Measurements from ENCODE around the gene THRAP3. TPM values are rescaled to one million over a fixed set of nuclear protein-coding genes. Genes with fewer than 3 reads are reported as not detected.
A peak's percentile ranks its signal among the peaks of the same experiment; 100 is the strongest.

Gene THRAP3
- total RNA-seq, 2 experiments from 2014 or later: 142 to 167 TPM

GRCh38 chr1:36274201-36274600, 50.0 kb downstream of the THRAP3 start:
- Mint-ChIP-seq H3K27me3 (no peaks in the 10 kb centered on the region), H3K4me1 (peaks cover 8% of the 10 kb centered on the region), H3K27ac (peak overlapping the region; percentile 19), H3K36me3 (ENCODE audit: low read depth) (peaks cover 14% of the 10 kb centered on the region), H3K4me3 (no peak overlapping the region), H3K9me3 (no peaks in the 10 kb centered on the region)
- ChIA-PET CTCF (interaction anchor here (0.8 to 1.6 kb wide), 2 partner anchors 11 to 20 kb away, joined by 3 to 11 read pairs; no protein-coding TSS in a partner anchor), POLR2A (interaction anchor here (0.6 kb wide), 1 partner anchor 37 kb away, joined by 3 read pairs; no protein-coding TSS in a partner anchor)
- DNase-seq: no peak

- DNase-seq: no peak
- Mint-ChIP-seq H3K4me3 (no peak overlapping the region), H3K9me3 (no peaks in the 10 kb centered on the region), H3K36me3 (ENCODE audit: low read depth) (peaks cover 9% of the 10 kb centered on the region), H3K27me3 (no peaks in the 10 kb centered on the region), H3K27ac (peak overlapping the region; percentile 25), H3K4me1 (peaks cover 22% of the 10 kb centered on the region)
- CTCF ChIA-PET: no interaction called here
- POLR2A ChIA-PET: no interaction called here
These were observed 52.4 kb downstream of the THRAP3 start for GRCh38 chr1:36276688-36277087.

DNA sequence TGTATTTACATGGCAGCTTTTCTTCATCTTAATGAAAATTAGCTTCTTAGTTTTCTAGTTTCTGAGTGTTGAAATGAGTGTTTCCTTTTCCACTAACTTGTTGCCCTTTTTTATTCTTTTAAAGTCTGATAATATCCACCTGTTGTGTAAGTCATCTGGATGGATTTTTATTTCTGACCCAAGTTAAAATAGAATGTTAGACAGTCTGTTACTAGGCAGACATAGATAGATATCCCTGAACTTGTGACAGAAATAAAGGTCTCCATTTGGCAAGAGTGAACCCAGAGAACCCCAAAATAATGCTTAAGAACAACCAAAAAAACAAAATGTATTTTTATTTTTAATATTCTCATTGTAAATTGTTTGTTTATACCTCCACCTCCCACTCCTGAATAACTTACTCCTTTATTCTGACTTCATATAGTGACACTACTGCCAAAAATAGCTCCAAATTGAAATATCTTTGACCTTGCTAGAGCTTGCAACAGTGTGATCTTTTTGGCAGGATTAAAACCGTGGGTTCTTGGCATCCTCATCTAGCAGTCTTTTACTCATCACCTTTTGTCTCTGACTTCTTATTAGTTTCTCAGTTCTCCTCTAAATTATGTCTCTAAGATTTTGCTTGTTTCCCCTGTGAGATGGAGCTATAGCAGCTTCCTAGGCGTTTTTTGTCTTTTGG, 55.0 kb downstream of the THRAP3 start:
- DNase-seq: no peak
- Mint-ChIP-seq H3K9me3 (no peaks in the 10 kb centered on the region), H3K36me3 (ENCODE audit: low read depth) (peaks cover 16% of the 10 kb centered on the region), H3K4me3 (no peak overlapping the region), H3K27me3 (no peaks in the 10 kb centered on the region), H3K4me1 (peaks cover 18% of the 10 kb centered on the region), H3K27ac (no peak overlapping the region)
- ChIA-PET POLR2A (no interaction called here), CTCF (interaction anchor here (1.6 to 5.1 kb wide), 2 partner anchors 10 to 130 kb away, joined by 4 to 20 read pairs; partner anchors contain the start of gene TRAPPC3)

- ChIA-PET CTCF (interaction anchor here (5.1 kb wide), 1 partner anchor 130 kb away, joined by 20 read pairs; the partner anchor contains the start of gene TRAPPC3), POLR2A (no interaction called here)
- Mint-ChIP-seq H3K4me1 (peaks cover 20% of the 10 kb centered on the region), H3K4me3 (no peak overlapping the region), H3K27me3 (no peaks in the 10 kb centered on the region), H3K27ac (no peak overlapping the region), H3K36me3 (ENCODE audit: low read depth) (peaks cover 16% of the 10 kb centered on the region), H3K9me3 (no peaks in the 10 kb centered on the region)
- no peak for DNase-seq
These were observed 55.6 kb downstream of the THRAP3 start for GRCh38 chr1:36279789-36280296.

DNA sequence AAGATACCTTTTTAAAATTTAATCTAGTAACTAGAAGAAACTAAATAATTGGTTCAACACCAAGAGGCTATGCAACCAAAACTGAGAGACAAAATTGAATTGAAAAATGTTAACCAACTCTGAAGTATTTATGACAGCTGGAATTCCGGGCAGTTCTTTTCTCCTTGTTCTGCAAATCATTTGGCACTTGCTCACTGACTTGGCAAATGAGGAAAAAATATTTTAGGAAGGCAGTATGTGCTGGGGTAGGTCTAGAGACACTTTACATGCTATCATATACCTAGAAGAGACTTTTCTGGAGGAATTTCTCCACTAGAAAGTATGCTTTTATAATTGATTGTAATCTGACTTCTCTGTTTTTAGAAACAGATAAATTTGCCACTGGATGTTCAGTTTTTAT, 59.8 kb downstream of the THRAP3 start:
- Mint-ChIP-seq H3K27ac (peak overlapping the region; percentile 54), H3K9me3 (no peaks in the 10 kb centered on the region), H3K27me3 (no peaks in the 10 kb centered on the region), H3K4me3 (no peak overlapping the region), H3K36me3 (ENCODE audit: low read depth) (peaks cover 49% of the 10 kb centered on the region), H3K4me1 (peaks cover 30% of the 10 kb centered on the region)
- DNase-seq: no peak
- ChIA-PET CTCF (interaction anchor here (1.2 to 5.1 kb wide), 4 partner anchors 14 to 135 kb away, joined by 3 to 20 read pairs (median 4); partner anchors contain the start of genes THRAP3 and TRAPPC3), POLR2A (no interaction called here)

DNA sequence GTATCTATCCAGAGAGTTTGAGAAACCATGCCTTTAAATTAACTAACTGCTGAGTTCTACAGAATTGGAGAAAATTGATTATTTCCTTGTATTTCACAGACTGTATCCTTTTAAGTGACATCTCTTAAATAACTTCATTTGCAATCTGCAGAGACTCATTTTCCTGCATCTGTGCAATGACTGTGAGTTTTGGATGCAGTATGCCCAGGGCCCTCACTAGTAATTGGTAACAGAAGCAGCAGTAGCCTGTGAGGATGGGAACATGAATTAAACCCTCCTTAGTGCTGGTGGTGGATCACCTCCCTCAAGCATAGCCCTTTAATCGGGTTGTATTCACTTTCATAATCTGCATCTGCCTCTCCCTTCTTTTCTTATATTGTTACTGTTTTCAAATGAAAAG, 60.3 kb downstream of the THRAP3 start:
- POLR2A ChIA-PET: no interaction called here
- no peak overlapping the region for H3K4me3 Mint-ChIP-seq
- H3K36me3 Mint-ChIP-seq (ENCODE audit: low read depth): peaks cover 54% of the 10 kb centered on the region
- no peaks in the 10 kb centered on the region for H3K27me3 Mint-ChIP-seq
- DNase-seq: no peak
- no peaks in the 10 kb centered on the region for H3K9me3 Mint-ChIP-seq
- peak overlapping the region; percentile 54 for H3K27ac Mint-ChIP-seq
- H3K4me1 Mint-ChIP-seq: peaks cover 26% of the 10 kb centered on the region
- CTCF ChIA-PET: interaction anchor here (1.4 to 2.1 kb wide), 4 partner anchors 11 to 140 kb away, joined by 3 to 10 read pairs (median 5); no protein-coding TSS in a partner anchor

GRCh38 chr1:36285443-36286101, 61.3 kb downstream of the THRAP3 start:
- Mint-ChIP-seq H3K27me3 (no peaks in the 10 kb centered on the region), H3K4me3 (no peak overlapping the region), H3K36me3 (ENCODE audit: low read depth) (peaks cover 58% of the 10 kb centered on the region), H3K9me3 (no peaks in the 10 kb centered on the region), H3K27ac (peak overlapping the region; percentile 76), H3K4me1 (peaks cover 17% of the 10 kb centered on the region)
- DNase-seq: peak; percentile 83
- CTCF ChIA-PET: interaction anchor here (0.6 to 3.7 kb wide), 16 partner anchors 10 to 186 kb away, joined by 3 to 32 read pairs (median 4); partner anchors contain the start of gene TRAPPC3
- POLR2A ChIA-PET: interaction anchor here (0.9 kb wide), 1 partner anchor 136 kb away, joined by 4 read pairs; the partner anchor contains the start of gene TRAPPC3

- H3K9me3 Mint-ChIP-seq: no peaks in the 10 kb centered on the region
- CTCF ChIA-PET: interaction anchor here (2.1 to 3.7 kb wide), 2 partner anchors 8 to 137 kb away, joined by 10 to 32 read pairs; partner anchors contain the start of gene TRAPPC3
- POLR2A ChIA-PET: no interaction called here
- H3K36me3 Mint-ChIP-seq (ENCODE audit: low read depth): peaks cover 68% of the 10 kb centered on the region
- H3K4me3 Mint-ChIP-seq: no peak overlapping the region
- DNase-seq: no peak
- no peaks in the 10 kb centered on the region for H3K27me3 Mint-ChIP-seq
- H3K27ac Mint-ChIP-seq: no peak overlapping the region
- H3K4me1 Mint-ChIP-seq: peaks cover 14% of the 10 kb centered on the region
These were observed 62.6 kb downstream of the THRAP3 start for GRCh38 chr1:36286802-36287201.

DNA sequence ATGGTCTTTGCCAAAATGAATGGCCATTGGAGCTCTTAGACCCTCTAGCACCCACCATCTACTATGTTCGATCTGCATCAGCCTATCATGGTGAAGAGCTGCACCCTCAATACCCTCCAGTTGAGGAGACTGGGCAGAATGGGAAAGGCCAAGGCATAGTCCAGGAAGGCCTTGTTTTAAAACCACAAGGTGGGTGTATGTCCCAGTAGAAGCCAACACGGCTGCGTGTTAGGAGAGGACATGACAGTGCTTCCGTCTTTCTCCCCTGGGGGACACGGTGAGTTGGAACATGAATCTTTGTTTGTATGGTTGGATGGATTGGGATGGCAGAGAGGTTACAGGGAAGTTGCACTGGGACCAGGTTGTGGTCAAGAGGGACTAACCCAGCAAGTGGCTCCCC, 63.4 kb downstream of the THRAP3 start:
- POLR2A ChIA-PET: no interaction called here
- H3K4me1 Mint-ChIP-seq: peaks cover 14% of the 10 kb centered on the region
- CTCF ChIA-PET: interaction anchor here (0.8 to 3.7 kb wide), 3 partner anchors 11 to 137 kb away, joined by 3 to 32 read pairs (median 3); partner anchors contain the start of gene TRAPPC3
- no peak overlapping the region for H3K4me3 Mint-ChIP-seq
- no peak for DNase-seq
- H3K9me3 Mint-ChIP-seq: no peaks in the 10 kb centered on the region
- H3K36me3 Mint-ChIP-seq (ENCODE audit: low read depth): peaks cover 71% of the 10 kb centered on the region
- no peak overlapping the region for H3K27ac Mint-ChIP-seq
- no peaks in the 10 kb centered on the region for H3K27me3 Mint-ChIP-seq

- Mint-ChIP-seq H3K27ac (peak overlapping the region; percentile 9), H3K9me3 (no peaks in the 10 kb centered on the region)
- POLR2A ChIA-PET: no interaction called here
These were observed 71.1 kb downstream of the THRAP3 start for GRCh38 chr1:36295390-36295789.

GRCh38 chr1:36297062-36297461, 72.8 kb downstream of the THRAP3 start:
- ChIA-PET POLR2A (no interaction called here), CTCF (interaction anchor here (1.5 kb wide), 1 partner anchor 26 kb away, joined by 6 read pairs; the partner anchor contains the start of gene EVA1B)
- Mint-ChIP-seq H3K27ac (no peak overlapping the region), H3K36me3 (ENCODE audit: low read depth) (peaks cover 53% of the 10 kb centered on the region), H3K27me3 (no peaks in the 10 kb centered on the region), H3K9me3 (no peaks in the 10 kb centered on the region), H3K4me1 (peaks cover 5% of the 10 kb centered on the region), H3K4me3 (no peak overlapping the region)
- DNase-seq: no peak

More at GRCh38 chr1:36295390-36295789, 71.1 kb downstream of the THRAP3 start:
- Mint-ChIP-seq H3K4me1 (peaks cover 5% of the 10 kb centered on the region), H3K4me3 (no peak overlapping the region), H3K27me3 (no peaks in the 10 kb centered on the region), H3K36me3 (ENCODE audit: low read depth) (peaks cover 55% of the 10 kb centered on the region)
- CTCF ChIA-PET: interaction anchor here (0.5 to 3.2 kb wide), 3 partner anchors 10 to 62 kb away, joined by 3 to 10 read pairs (median 3); no protein-coding TSS in a partner anchor
- no peak for DNase-seq

- H3K4me1 Mint-ChIP-seq: peaks cover 9% of the 10 kb centered on the region
- no peaks in the 10 kb centered on the region for H3K27me3 Mint-ChIP-seq
- DNase-seq: no peak
- H3K4me3 Mint-ChIP-seq: no peak overlapping the region
- H3K36me3 Mint-ChIP-seq (ENCODE audit: low read depth): peaks cover 52% of the 10 kb centered on the region
- CTCF ChIA-PET: interaction anchor here (0.5 to 1.5 kb wide), 5 partner anchors 11 to 396 kb away, joined by 3 to 6 read pairs (median 3); partner anchors contain the start of gene EVA1B
- H3K9me3 Mint-ChIP-seq: no peaks in the 10 kb centered on the region
- POLR2A ChIA-PET: no interaction called here
- H3K27ac Mint-ChIP-seq: no peak overlapping the region
These were observed 74.4 kb downstream of the THRAP3 start for GRCh38 chr1:36298640-36299039.

Measured in activated CD4-positive, alpha-beta T cell treated with anti-CD3 and anti-CD28 coated beads, Interleukin-2, amount 10 ng/mL, durations not matched to agents 7 days and 5 days (primary cell).